SJCRH30 (cell line): Measurements from ENCODE around the gene CLK3. TPM values are rescaled to one million over a fixed set of nuclear protein-coding genes. Genes with fewer than 3 reads are reported as not detected.

ENCODE experiments used
- DNase-seq, 2 experiments: peaks; one replicate each; pipeline ENCODE4 v3.0.0-alpha.2; 2015 to 2020
- H3K27ac ChIP-seq: fragments of 250-450 bp; sonication (Bioruptor Pico); 2 replicates; pipeline ENCODE4 v1.5.1; 2020; ENCODE audit warnings: mild to moderate bottlenecking, moderate library complexity
- H3K27me3 ChIP-seq: fragments of 250-450 bp; sonication (Bioruptor Pico); 2 replicates; pipeline ENCODE4 v1.5.1; 2020; ENCODE audit warnings: mild to moderate bottlenecking, moderate library complexity
- H3K36me3 ChIP-seq: fragments of 250-450 bp; sonication (Bioruptor Pico); 2 replicates; pipeline ENCODE4 v1.5.1; 2020; ENCODE audit warnings: mild to moderate bottlenecking, moderate library complexity
- H3K4me1 ChIP-seq: fragments of 250-450 bp; sonication (Bioruptor Pico); 2 replicates; pipeline ENCODE4 v1.5.1; 2020; ENCODE audit warnings: mild to moderate bottlenecking, moderate library complexity
- H3K4me3 ChIP-seq: fragments of 250-450 bp; sonication (Bioruptor Pico); 2 replicates; pipeline ENCODE4 v1.5.1; 2020; ENCODE audit warnings: mild to moderate bottlenecking, moderate library complexity
- H3K9me3 ChIP-seq: fragments of 250-450 bp; sonication (Bioruptor Pico); replicated peaks from 2 replicates; pipeline ENCODE4 v1.5.1; 2020; ENCODE audit warnings: mild to moderate bottlenecking, moderate library complexity
- total RNA-seq: library from RNA; depleted of rRNA; stranded (reverse); fragments of >200 nt; shearing (Covaris generic); gene quantifications from 2 replicates; pipeline ENCODE4 v1.2.3, GENCODE V29; 2014; rRNA removed

CLK3 gene
- total RNA-seq, 1 experiment from 2014 or later = 42.3 TPM

GRCh38 chr15:74662064-74662860 lies 46.6 kb downstream of the CLK3 start:
- Histone ChIP-seq H3K9me3 (no peaks in the 10 kb centered on the region; the same call in 1 of the 2 replicates), H3K27me3 (no peaks in the 10 kb centered on the region), H3K27ac (no peak overlapping the region), H3K4me1 (no peaks in the 10 kb centered on the region), H3K4me3 (no peak overlapping the region), H3K36me3 (peaks cover 8% of the 10 kb centered on the region)
- DNase-seq = no peak

DNA sequence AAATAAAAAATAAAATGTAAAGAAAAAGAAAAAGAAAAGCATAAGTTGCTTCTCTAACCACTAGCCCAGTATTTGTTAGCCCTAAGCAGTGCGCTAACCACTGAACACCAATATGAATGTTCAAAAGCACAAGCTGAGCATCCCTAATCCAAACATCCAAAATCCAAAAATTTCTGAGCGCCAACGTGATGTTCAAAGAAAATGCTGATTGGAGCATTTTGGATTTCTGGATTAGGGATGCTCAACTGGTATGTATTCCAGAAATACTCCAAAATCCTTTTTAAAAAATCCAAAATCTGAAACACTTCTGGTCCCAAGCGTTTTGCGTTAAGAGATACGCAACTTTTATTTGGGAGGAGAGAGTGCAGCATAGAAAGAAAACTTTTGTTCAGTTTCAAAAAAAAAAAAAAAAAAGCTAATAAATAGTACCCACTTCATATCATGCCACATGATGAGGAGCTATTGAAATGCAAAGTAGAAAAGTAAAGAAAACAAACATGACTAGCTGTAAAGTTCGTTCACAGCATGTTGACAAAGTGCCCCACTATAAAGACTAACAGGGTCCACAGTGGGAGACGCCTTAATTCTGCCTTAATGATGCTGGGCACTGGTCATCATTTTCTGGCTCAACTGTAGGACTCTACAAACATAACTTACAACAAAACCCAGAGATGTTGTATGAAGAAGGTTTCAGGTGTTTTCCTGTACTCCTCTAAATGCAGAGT lies 47.8 kb downstream of the CLK3 start:
- Histone ChIP-seq H3K27me3 (no peaks in the 10 kb centered on the region), H3K36me3 (peaks cover 16% of the 10 kb centered on the region)
- no peak for DNase-seq

GRCh38 chr15:74664028-74664616 lies 48.5 kb downstream of the CLK3 start:
- H3K36me3 ChIP-seq = peaks cover 16% of the 10 kb centered on the region
- H3K4me1 ChIP-seq = no peaks in the 10 kb centered on the region
- no peak overlapping the region for H3K4me3 ChIP-seq
- H3K27ac ChIP-seq = no peak overlapping the region
- H3K9me3 ChIP-seq = no peaks in the 10 kb centered on the region; the same call in 1 of the 2 replicates
- DNase-seq = no peak
- no peaks in the 10 kb centered on the region for H3K27me3 ChIP-seq

More for the DNA sequence above, 47.8 kb downstream of the CLK3 start:
- H3K9me3 ChIP-seq = no peaks in the 10 kb centered on the region; the same call in 1 of the 2 replicates
- no peak overlapping the region for H3K4me3 ChIP-seq
- no peaks in the 10 kb centered on the region for H3K4me1 ChIP-seq
- H3K27ac ChIP-seq = no peak overlapping the region

DNA sequence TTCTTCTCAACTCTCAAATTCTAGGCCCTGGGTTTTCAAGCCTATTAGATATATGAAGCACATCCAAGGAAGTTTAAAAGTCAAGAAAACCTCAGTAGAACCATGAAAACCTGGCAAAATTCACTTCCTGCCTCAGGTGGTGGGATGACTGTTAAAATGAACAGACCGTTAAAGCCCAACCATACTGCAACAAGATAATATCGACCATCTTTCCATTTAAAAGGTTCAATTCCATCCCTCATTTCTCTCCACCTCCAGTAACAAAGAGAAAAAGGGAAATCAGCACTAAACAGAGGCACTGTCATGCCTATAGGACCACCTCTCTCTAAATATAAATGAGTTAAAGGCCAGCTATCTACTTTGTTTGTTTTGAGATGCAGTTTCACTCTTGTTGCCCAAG lies 49.0 kb downstream of the CLK3 start:
- Histone ChIP-seq H3K27ac (no peak overlapping the region), H3K4me3 (no peak overlapping the region), H3K27me3 (no peaks in the 10 kb centered on the region), H3K9me3 (no peaks in the 10 kb centered on the region; the same call in 1 of the 2 replicates), H3K4me1 (no peaks in the 10 kb centered on the region), H3K36me3 (peaks cover 16% of the 10 kb centered on the region)
- DNase-seq = no peak

GRCh38 chr15:74667975-74668374 lies 52.3 kb downstream of the CLK3 start:
- Histone ChIP-seq H3K9me3 (no peaks in the 10 kb centered on the region), H3K4me3 (no peak overlapping the region), H3K27ac (no peak overlapping the region), H3K4me1 (no peaks in the 10 kb centered on the region), H3K27me3 (no peaks in the 10 kb centered on the region), H3K36me3 (peaks cover 20% of the 10 kb centered on the region)
- DNase-seq = no peak

DNA sequence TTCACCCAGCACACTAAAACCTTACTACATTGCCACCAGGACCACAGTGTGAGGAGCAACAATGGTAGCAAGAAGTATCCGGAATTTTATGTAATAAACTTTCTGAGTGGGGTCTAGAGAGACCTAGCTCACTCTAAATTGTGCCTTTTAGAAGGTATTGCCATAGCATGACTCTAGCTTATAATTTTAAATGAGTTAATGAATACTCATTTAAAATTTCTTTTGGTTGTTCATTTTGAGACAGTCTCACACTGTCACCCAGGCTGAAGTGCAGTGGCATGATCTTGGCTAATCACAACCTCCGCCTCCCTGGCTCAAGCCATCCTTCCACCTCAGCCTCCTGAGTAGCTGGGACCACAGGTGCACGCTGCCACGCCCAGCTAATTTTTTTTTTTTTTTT lies 54.0 kb downstream of the CLK3 start:
- H3K27me3 ChIP-seq = no peaks in the 10 kb centered on the region
- no peak for DNase-seq
- H3K4me3 ChIP-seq = no peak overlapping the region
- no peaks in the 10 kb centered on the region for H3K4me1 ChIP-seq
- peaks cover 25% of the 10 kb centered on the region for H3K36me3 ChIP-seq
- H3K27ac ChIP-seq = no peak overlapping the region
- no peaks in the 10 kb centered on the region for H3K9me3 ChIP-seq

- Histone ChIP-seq H3K36me3 (peaks cover 13% of the 10 kb centered on the region; the same call in 1 of the 2 replicates), H3K4me3 (no peak overlapping the region), H3K4me1 (no peaks in the 10 kb centered on the region), H3K9me3 (no peaks in the 10 kb centered on the region), H3K27me3 (no peaks in the 10 kb centered on the region), H3K27ac (no peak overlapping the region)
- no peak for DNase-seq
These were observed 58.5 kb downstream of the CLK3 start for GRCh38 chr15:74674161-74674560.

DNA sequence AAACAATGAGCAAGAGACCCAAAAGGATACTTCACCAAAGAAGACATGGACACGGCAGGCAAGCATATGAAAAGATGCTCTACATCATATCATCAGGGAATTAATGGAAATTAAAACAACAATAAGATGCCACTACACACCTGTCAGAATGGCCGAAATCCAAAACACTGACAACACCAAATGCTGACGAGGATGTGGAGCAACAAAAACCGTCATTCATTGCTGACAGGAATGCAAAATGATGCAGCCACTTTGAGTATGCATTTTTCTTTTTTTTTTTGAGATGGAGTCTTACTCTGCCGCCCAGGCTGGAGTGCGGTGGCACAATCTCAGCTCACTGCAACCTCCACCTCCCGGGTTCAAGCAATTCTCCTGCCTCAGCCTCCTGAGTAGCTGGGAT lies 61.2 kb downstream of the CLK3 start:
- Histone ChIP-seq H3K27me3 (no peaks in the 10 kb centered on the region), H3K36me3 (peaks cover 10% of the 10 kb centered on the region; the same call in 1 of the 2 replicates), H3K27ac (no peak overlapping the region), H3K4me1 (no peaks in the 10 kb centered on the region), H3K4me3 (no peak overlapping the region), H3K9me3 (no peaks in the 10 kb centered on the region)
- DNase-seq = no peak

Other genes starting within 250 kb of the CLK3 start
- gene CYP11A1, start 248.2 kb upstream of the CLK3 start, total RNA-seq = not detected in 2 replicates
- gene SEMA7A, start 181.9 kb upstream of the CLK3 start, total RNA-seq = 2.6 and 2.8 TPM in 2 replicates
- 71.9 and 77.1 TPM in 2 replicates for gene UBL7, start 154.7 kb upstream of the CLK3 start, total RNA-seq
- 14.7 and 16.0 TPM in 2 replicates for gene ARID3B, start 74.6 kb upstream of the CLK3 start, total RNA-seq
- gene EDC3, start 80.2 kb downstream of the CLK3 start, total RNA-seq = 19.7 and 21.6 TPM in 2 replicates
- not detected in 2 replicates for gene CYP1A1, start 109.7 kb downstream of the CLK3 start, total RNA-seq
- not detected in 2 replicates for gene CYP1A2, start 133.0 kb downstream of the CLK3 start, total RNA-seq
- gene CSK, start 166.2 kb downstream of the CLK3 start, total RNA-seq = 23.2 and 24.0 TPM in 2 replicates
- not detected in 2 replicates for gene LMAN1L, start 197.0 kb downstream of the CLK3 start, total RNA-seq
- gene CPLX3, start 210.8 kb downstream of the CLK3 start, total RNA-seq = not detected in 2 replicates
- gene ULK3, start 227.3 kb downstream of the CLK3 start, total RNA-seq = 27.1 and 28.3 TPM in 2 replicates